Lung (tissue), 12 donors: ENCODE measurements around the gene C11orf16. TPM values are rescaled to one million over a fixed set of nuclear protein-coding genes. Genes with fewer than 3 reads are reported as not detected.

ENCODE experiments used
- ATAC-seq: fragments of 200-7000 bp; cut with Tn5 transposase; one replicate; pipeline ENCODE4 v1.9.1; 2020; ENCODE audit warnings: moderate number of reproducible peaks; ENCODE audit not compliant: insufficient read depth, low FRiP score
- DNase-seq, 3 donors: peaks; one replicate each; pipeline ENCODE4 v3.0.0-alpha.2; 2013 to 2017
- H3K27ac ChIP-seq, 2 donors: one replicate each; pipeline ENCODE4 v1.5.1; 2013; ENCODE audit warnings: mild to moderate bottlenecking in 2 of 2, moderate library complexity in 2 of 2, control low read depth in 1 of 2, inconsistent platforms in 1 of 2, low read depth in 1 of 2, low read length in 1 of 2
- H3K27me3 ChIP-seq, 3 donors: one replicate each; pipeline ENCODE4 v1.5.1; 2013; ENCODE audit warnings: low read length in 2 of 3; ENCODE audit not compliant: control insufficient read depth in 3 of 3, insufficient read depth in 3 of 3
- H3K36me3 ChIP-seq, 4 donors: one replicate each; pipeline ENCODE4 v1.5.1; 2013; ENCODE audit warnings: low read length in 4 of 4, mild to moderate bottlenecking in 1 of 4, moderate library complexity in 1 of 4; ENCODE audit not compliant: control insufficient read depth in 4 of 4, insufficient read depth in 4 of 4
- H3K4me1 ChIP-seq, 5 donors: one replicate each; pipeline ENCODE4 v1.5.1; 2013; ENCODE audit warnings: low read length in 5 of 5, mild to moderate bottlenecking in 2 of 5, moderate library complexity in 1 of 5; ENCODE audit not compliant: control insufficient read depth in 5 of 5, insufficient read depth in 5 of 5
- H3K4me3 ChIP-seq: one replicate; pipeline ENCODE4 v1.5.1; 2013; ENCODE audit warnings: mild to moderate bottlenecking, control low read depth, moderate library complexity
- H3K9ac ChIP-seq, 2 donors: one replicate each; pipeline ENCODE4 v1.5.1; 2013; ENCODE audit warnings: low read length in 2 of 2, control low read depth in 1 of 2; ENCODE audit not compliant: insufficient read depth in 1 of 2
- H3K9me3 ChIP-seq, 4 donors: one replicate each; pipeline ENCODE4 v1.5.1; 2013; ENCODE audit warnings: low read length in 3 of 4, mild to moderate bottlenecking in 1 of 4, moderate library complexity in 1 of 4; ENCODE audit not compliant: control insufficient read depth in 4 of 4, insufficient read depth in 3 of 4
- CTCF ChIP-seq: IDR thresholded peaks from 2 replicates; pipeline ENCODE4 v1.5.1; 2012; ENCODE audit warnings: mild to moderate bottlenecking; ENCODE audit errors: control extremely low read depth, extremely low read depth
- WGBS, 2 donors: extraction: QIAGEN DNeasy Blood & Tissue Kit; methylation state at CpG; one replicate each; pipeline ENCODE4 v1.1.7; 2013; 5-methylcytosine and 5-hydroxymethylcytosine counted together
- polyA plus RNA-seq, 2 donors: library from polyadenylated mRNA; stranded (reverse); fragments of 200-250 nt; gene quantifications; one replicate each; pipeline ENCODE4 v1.2.1, GENCODE V29; 2013
- total RNA-seq, 2 donors: library from RNA; depleted of rRNA in 1 of 2; stranded (reverse); fragments of >200 nt in 1 of 2; gene quantifications; one replicate each; pipeline ENCODE4 v1.2.1, GENCODE V29; 2014 to 2021
- donor health status: control.
- donor health status: control.
- donor health status: Bipolar disorder and iron deficiency.
- donor health status: healthy.
- donor health status: DM: yes; HTN: yes; CAD: no.

C11orf16 gene
- total and polyA plus RNA-seq, 4 donors = 1.9 to 14.0 (median 5.8) TPM

GRCh38 chr11:8925711-8926110 is 7.0 kb downstream of the C11orf16 start:
- no peak for DNase-seq
- no peaks in the 10 kb centered on the region for H3K4me1 ChIP-seq
- WGBS, 2 donors = 95 to 97% methylated on average over 5 of the region's 5 CpGs
- TF ChIP-seq CTCF = no peak
- H3K36me3 ChIP-seq = peaks cover 3 to 16% (median 11%) of the 10 kb centered on the region in 4 donors
- H3K9ac ChIP-seq = no peak overlapping the region
- ATAC-seq = no peak
- no peak overlapping the region for H3K4me3 ChIP-seq
- H3K9me3 ChIP-seq = no peaks in the 10 kb centered on the region
- no peak overlapping the region for H3K27ac ChIP-seq
- H3K27me3 ChIP-seq = no peaks in the 10 kb centered on the region

GRCh38 chr11:8922691-8923090 is 10.1 kb downstream of the C11orf16 start:
- ATAC-seq = no peak
- Histone ChIP-seq H3K9me3 (no peaks in the 10 kb centered on the region), H3K9ac (no peak overlapping the region), H3K4me1 (no peaks in the 10 kb centered on the region), H3K27ac (no peak overlapping the region), H3K4me3 (no peak overlapping the region), H3K36me3 (peaks cover 26 to 36% (median 27%) of the 10 kb centered on the region in 4 donors), H3K27me3 (no peaks in the 10 kb centered on the region)
- 87 to 92% methylated on average over 5 of the region's 5 CpGs for WGBS, 2 donors
- no peak for TF ChIP-seq CTCF
- DNase-seq = no peak

DNA sequence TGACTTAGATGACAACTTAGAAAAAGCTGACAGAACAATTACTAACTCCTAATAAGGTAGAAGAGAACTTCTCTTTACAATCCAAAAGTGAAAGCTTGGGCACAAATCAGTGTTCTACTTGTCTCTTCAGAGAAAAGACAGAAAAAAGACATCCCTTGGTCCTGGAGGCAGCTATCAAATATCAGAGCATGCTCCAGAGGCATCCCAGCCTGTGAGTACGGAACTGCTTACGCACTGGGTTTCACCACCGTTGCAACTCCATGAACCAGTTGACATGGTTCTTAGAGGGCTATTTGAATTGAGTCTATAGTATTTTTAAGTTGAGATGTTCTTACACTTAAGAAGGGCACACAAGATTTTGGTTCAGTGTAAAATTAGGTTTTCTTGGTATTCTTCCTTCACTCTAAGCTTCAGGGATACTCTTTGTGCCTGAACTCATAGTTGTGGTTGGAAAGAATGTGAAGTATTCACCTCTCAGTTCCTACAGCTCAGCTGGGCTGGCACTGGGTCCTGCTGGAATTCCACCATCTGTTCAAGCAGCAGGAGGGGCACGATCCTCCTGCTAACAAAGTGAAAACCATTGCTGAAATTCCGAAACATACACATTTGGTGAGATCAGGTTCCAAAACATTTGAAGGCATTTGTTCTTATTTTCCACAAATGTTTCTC is 15.5 kb downstream of the C11orf16 start:
- Histone ChIP-seq H3K27ac (peak overlapping the region in 1 of 2 donors; percentile 73), H3K36me3 (peaks cover 18 to 43% (median 26%) of the 10 kb centered on the region in 4 donors), H3K4me1 (peaks cover 0 to 7% (median 6%) of the 10 kb centered on the region in 5 donors), H3K9me3 (no peaks in the 10 kb centered on the region), H3K4me3 (no peak overlapping the region), H3K9ac (no peak overlapping the region), H3K27me3 (no peaks in the 10 kb centered on the region)
- DNase-seq (peak; percentile 42 to 71 (median 54)), ATAC-seq (peak; percentile 81)
- no peak for TF ChIP-seq CTCF
- WGBS, 2 donors = 50 to 86% methylated on average over 5 of the region's 5 CpGs

- peaks cover 7 to 26% (median 15%) of the 10 kb centered on the region in 4 donors for H3K36me3 ChIP-seq
- no peaks in the 10 kb centered on the region for H3K27me3 ChIP-seq
- H3K9me3 ChIP-seq = no peaks in the 10 kb centered on the region
- H3K9ac ChIP-seq = no peak overlapping the region
- DNase-seq (no peak), ATAC-seq (no peak)
- 55 to 79% methylated on average over 4 of the region's 4 CpGs for WGBS, 2 donors
- TF ChIP-seq CTCF = no peak
- H3K27ac ChIP-seq = peak overlapping the region in 1 of 2 donors; percentile 47
- no peak overlapping the region for H3K4me3 ChIP-seq
- peaks cover 0 to 18% (median 7%) of the 10 kb centered on the region in 5 donors for H3K4me1 ChIP-seq
Observed at GRCh38 chr11:8914661-8915018, 18.1 kb downstream of the C11orf16 start.
